NCI-H446 treated with DMSO at 0.1 percent for 48 hours (cell line): ENCODE results near the gene SOX4.
A peak's percentile ranks its signal among the peaks of the same experiment; 100 is the strongest.

Experiments used
- DNase-seq: peaks from one replicate; lab custom pipeline; 2025; lab: John Stamatoyannopoulos, UW

SOX4 gene

DNA sequence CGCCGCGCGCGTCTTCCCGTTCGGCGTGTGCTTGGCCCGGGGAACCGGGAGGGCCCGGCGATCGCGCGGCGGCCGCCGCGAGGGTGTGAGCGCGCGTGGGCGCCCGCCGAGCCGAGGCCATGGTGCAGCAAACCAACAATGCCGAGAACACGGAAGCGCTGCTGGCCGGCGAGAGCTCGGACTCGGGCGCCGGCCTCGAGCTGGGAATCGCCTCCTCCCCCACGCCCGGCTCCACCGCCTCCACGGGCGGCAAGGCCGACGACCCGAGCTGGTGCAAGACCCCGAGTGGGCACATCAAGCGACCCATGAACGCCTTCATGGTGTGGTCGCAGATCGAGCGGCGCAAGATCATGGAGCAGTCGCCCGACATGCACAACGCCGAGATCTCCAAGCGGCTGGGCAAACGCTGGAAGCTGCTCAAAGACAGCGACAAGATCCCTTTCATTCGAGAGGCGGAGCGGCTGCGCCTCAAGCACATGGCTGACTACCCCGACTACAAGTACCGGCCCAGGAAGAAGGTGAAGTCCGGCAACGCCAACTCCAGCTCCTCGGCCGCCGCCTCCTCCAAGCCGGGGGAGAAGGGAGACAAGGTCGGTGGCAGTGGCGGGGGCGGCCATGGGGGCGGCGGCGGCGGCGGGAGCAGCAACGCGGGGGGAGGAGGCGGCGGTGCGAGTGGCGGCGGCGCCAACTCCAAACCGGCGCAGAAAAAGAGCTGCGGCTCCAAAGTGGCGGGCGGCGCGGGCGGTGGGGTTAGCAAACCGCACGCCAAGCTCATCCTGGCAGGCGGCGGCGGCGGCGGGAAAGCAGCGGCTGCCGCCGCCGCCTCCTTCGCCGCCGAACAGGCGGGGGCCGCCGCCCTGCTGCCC, 1.1 kb downstream of the SOX4 start:
- no peak for DNase-seq

- no peak for DNase-seq
Measured at GRCh38 chr6:21595285-21596144, 2.0 kb downstream of the SOX4 start.

DNA sequence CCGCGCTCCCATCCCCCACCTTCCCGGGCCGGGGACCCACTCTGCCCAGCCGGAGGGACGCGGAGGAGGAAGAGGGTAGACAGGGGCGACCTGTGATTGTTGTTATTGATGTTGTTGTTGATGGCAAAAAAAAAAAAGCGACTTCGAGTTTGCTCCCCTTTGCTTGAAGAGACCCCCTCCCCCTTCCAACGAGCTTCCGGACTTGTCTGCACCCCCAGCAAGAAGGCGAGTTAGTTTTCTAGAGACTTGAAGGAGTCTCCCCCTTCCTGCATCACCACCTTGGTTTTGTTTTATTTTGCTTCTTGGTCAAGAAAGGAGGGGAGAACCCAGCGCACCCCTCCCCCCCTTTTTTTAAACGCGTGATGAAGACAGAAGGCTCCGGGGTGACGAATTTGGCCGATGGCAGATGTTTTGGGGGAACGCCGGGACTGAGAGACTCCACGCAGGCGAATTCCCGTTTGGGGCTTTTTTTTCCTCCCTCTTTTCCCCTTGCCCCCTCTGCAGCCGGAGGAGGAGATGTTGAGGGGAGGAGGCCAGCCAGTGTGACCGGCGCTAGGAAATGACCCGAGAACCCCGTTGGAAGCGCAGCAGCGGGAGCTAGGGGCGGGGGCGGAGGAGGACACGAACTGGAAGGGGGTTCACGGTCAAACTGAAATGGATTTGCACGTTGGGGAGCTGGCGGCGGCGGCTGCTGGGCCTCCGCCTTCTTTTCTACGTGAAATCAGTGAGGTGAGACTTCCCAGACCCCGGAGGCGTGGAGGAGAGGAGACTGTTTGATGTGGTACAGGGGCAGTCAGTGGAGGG, 2.8 kb downstream of the SOX4 start:
- peak; percentile 77 for DNase-seq

DNA sequence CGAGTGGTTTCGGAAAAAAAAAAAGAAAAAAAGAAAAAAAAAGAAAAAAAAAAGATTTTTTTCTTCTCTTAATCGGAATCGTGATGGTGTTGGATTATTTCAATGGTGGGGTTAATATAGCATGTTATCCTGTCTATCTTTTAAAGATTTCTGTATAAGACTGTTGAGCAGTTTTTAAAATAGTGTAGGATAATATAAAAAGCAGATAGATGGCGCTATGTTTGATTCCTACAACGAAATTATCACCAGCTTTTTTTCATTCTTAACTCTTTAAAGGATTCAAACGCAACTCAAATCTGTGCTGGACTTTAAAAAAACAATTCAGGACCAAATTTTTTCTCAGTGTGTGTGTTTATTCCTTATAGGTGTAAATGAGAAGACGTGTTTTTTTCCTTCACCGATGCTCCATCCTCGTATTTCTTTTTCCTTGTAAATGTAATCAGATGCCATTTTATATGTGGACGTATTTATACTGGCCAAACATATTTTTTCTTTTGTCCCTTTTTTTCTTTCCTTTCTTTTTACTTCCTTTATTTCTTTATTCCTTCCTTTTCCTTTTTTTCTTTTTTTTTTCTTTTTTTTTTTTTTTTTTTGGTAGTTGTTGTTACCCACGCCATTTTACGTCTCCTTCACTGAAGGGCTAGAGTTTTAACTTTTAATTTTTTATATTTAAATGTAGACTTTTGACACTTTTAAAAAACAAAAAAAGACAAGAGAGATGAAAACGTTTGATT, 3.6 kb downstream of the SOX4 start:
- peak; percentile 77 for DNase-seq

- DNase-seq, result no peak
Measured at GRCh38 chr6:21597801-21598673, 4.5 kb downstream of the SOX4 start.

- DNase-seq, result no peak
Measured at GRCh38 chr6:21598674-21599023, 5.1 kb downstream of the SOX4 start.

GRCh38 chr6:21599051-21599696, 5.6 kb downstream of the SOX4 start:
- DNase-seq, result no peak

GRCh38 chr6:21601339-21601923, 7.9 kb downstream of the SOX4 start:
- DNase-seq, result no peak

- DNase-seq, result no peak
Measured at GRCh38 chr6:21601932-21602390, 8.4 kb downstream of the SOX4 start.

- DNase-seq, result no peak
Measured at GRCh38 chr6:21603082-21603952, 9.8 kb downstream of the SOX4 start.

GRCh38 chr6:21604081-21604480, 10.5 kb downstream of the SOX4 start:
- DNase-seq, result no peak

DNA sequence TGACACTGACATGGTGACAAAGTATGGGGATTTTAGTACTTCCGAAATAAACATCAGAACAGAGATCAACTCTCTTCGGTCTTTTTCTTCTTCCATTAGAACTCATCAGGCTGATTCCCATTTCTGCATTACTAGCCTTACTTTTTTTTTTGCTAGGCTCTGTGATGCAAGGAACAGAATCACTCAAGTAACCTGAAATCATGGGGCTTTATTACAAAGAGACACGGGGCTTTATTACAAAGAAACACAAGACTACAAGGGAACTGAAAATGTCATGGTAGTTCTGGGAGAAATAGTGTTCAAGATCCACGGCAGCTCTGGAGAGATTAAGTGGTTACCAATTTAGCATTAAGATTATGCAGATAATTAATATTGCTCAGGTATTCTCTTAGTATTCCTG, 11.6 kb downstream of the SOX4 start:
- DNase-seq, result no peak

GRCh38 chr6:21608601-21609000, 15.1 kb downstream of the SOX4 start:
- DNase-seq, result no peak

DNA sequence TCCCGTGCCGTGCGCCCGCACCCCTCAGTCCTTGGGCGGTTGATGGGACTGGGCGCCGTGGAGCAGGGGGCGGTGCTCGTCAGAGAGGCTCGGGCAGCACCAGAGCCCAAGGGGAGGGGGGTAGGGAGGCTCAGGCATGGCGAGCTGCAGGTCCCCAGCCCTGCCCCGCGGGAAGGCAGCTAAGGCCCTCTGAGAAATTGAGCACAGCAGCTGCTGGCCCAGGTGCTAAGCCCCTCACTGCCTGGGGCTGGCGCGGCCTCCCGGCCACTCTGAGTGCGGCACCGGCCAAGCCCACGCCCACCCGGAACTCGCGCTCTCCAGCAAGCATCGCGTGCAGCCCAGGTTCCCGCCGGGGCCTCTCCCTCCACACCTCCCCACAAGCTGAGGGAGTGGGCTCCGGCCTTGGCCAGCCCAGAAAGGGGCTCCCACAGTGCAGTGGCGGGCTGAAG, 16.4 kb downstream of the SOX4 start:
- no peak for DNase-seq

DNA sequence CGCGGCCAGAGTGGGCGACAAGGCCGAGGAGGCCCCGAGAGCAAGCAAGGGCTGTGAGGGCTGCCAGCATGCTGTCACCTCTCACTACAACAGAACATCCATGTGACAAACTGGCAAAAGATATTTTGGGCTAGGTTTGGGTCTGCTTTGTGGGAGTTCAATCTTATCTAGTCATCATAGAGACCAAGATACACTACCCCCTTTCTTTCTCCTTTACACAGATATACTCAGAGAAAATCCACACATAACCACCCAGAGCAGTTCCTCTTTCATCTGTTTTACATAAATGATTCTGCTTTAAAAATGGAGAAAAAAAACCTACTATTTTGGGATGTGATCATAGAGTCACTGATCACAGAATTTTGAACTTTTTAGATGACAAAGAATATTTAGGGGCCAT, 16.8 kb downstream of the SOX4 start:
- DNase-seq, result no peak

DNA sequence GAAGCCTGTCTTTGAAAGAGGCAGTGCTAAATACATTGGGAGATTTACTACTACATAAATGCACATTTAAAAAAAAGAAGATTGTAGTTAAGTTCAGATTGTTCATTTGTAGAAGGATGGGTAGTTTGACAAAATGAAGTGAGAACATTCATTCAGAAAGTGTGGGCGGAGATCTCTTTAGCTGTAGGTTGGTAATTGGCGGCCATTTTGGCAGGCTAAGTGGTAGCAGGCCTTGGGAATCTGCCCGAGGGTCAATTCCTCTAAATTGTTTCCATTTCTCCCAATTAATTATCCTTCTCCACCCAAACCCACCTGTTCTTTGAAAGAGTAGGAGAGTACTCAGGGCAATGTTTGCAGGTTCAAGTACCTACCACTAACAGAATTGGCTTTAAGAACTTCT, 17.9 kb downstream of the SOX4 start:
- DNase-seq, result no peak

- DNase-seq, result no peak
Measured at GRCh38 chr6:21612067-21612745, 18.7 kb downstream of the SOX4 start.

- no peak for DNase-seq
Measured at GRCh38 chr6:21613809-21614208, 20.3 kb downstream of the SOX4 start.
